KMS-11 (cell line): ENCODE results near the gene CDH1.

Experiments
- H2AFZ ChIP-seq: fragments of 200-600 bp; sonication (generic); 2 replicates; pipeline ENCODE4 v1.6.1; 2016; ENCODE audit warnings: antibody characterized with exemption, mixed run types, low read depth
- H3K27ac ChIP-seq: fragments of 200-600 bp; sonication (generic); 2 replicates; pipeline ENCODE4 v1.6.1; 2016; ENCODE audit warnings: mild to moderate bottlenecking, mixed run types
- H3K27me3 ChIP-seq: fragments of 200-600 bp; sonication (generic); 2 replicates; pipeline ENCODE4 v1.6.1; 2017; ENCODE audit warnings: mild to moderate bottlenecking, low read depth, mixed run types, moderate library complexity; ENCODE audit not compliant: insufficient read depth
- H3K36me3 ChIP-seq: fragments of 200-600 bp; sonication (generic); 2 replicates; pipeline ENCODE4 v1.6.1; 2017; ENCODE audit warnings: mild to moderate bottlenecking, mixed run types; ENCODE audit not compliant: insufficient read depth
- H3K4me1 ChIP-seq: fragments of 200-600 bp; sonication (generic); 2 replicates; pipeline ENCODE4 v1.6.1; 2016; ENCODE audit warnings: mild to moderate bottlenecking, low read depth, mixed run types; ENCODE audit not compliant: poor library complexity, severe bottlenecking
- H3K4me2 ChIP-seq: fragments of 200-600 bp; sonication (generic); 2 replicates; pipeline ENCODE4 v1.7.0; 2016; ENCODE audit warnings: mild to moderate bottlenecking, mixed run types
- H3K4me3 ChIP-seq: fragments of 200-600 bp; sonication (generic); IDR thresholded peaks from 2 replicates; pipeline ENCODE4 v1.6.1; 2017; ENCODE audit warnings: low read depth, low read length, mixed read lengths; ENCODE audit not compliant: insufficient read depth
- H3K79me2 ChIP-seq: fragments of 200-600 bp; sonication (generic); 2 replicates; pipeline ENCODE4 v1.6.1; 2016; ENCODE audit warnings: low read depth, mixed run types; ENCODE audit not compliant: insufficient read depth
- H3K9ac ChIP-seq: fragments of 200-600 bp; sonication (generic); 2 replicates; pipeline ENCODE4 v1.6.1; 2016; ENCODE audit warnings: mild to moderate bottlenecking, mixed run types
- H4K20me1 ChIP-seq: fragments of 200-600 bp; sonication (generic); 2 replicates; pipeline ENCODE4 v1.6.1; 2016; ENCODE audit warnings: mild to moderate bottlenecking, mixed run types; ENCODE audit not compliant: insufficient read depth
- CTCF ChIP-seq: fragments of 200-600 bp; sonication (generic); conservative IDR thresholded peaks from 2 replicates; pipeline ENCODE4 v1.6.1; 2017; ENCODE audit warnings: low read depth, mild to moderate bottlenecking, antibody characterized with exemption, low read length, moderate library complexity, mixed read lengths

Gene CDH1

GRCh38 chr16:68736561-68736960 lies 531 bp upstream of the CDH1 start:
- H3K4me1 ChIP-seq = peaks cover 4% of the 10 kb centered on the region
- H3K36me3 ChIP-seq = no peaks in the 10 kb centered on the region
- no peak overlapping the region for H3K9ac ChIP-seq
- no peaks in the 10 kb centered on the region for H3K27me3 ChIP-seq
- H3K79me2 ChIP-seq = no peaks in the 10 kb centered on the region
- H3K27ac ChIP-seq = no peak overlapping the region
- no peak overlapping the region for H3K4me2 ChIP-seq
- no peak for TF ChIP-seq CTCF
- H4K20me1 ChIP-seq = no peaks in the 10 kb centered on the region
- H3K4me3 ChIP-seq = no peak overlapping the region
- H2AFZ ChIP-seq = no peak overlapping the region

- TF ChIP-seq CTCF = no peak
- Histone ChIP-seq H3K27me3 (no peaks in the 10 kb centered on the region), H3K4me3 (no peak overlapping the region), H2AFZ (no peak overlapping the region), H3K36me3 (no peaks in the 10 kb centered on the region), H3K4me1 (peaks cover 4% of the 10 kb centered on the region), H3K27ac (no peak overlapping the region), H3K9ac (no peak overlapping the region), H4K20me1 (no peaks in the 10 kb centered on the region), H3K4me2 (no peak overlapping the region), H3K79me2 (no peaks in the 10 kb centered on the region)
Observed at GRCh38 chr16:68737730-68738629, 888 bp downstream of the CDH1 start.

GRCh38 chr16:68739964-68740627 lies 3.0 kb downstream of the CDH1 start:
- no peak for TF ChIP-seq CTCF
- H3K4me2 ChIP-seq = no peak overlapping the region
- H3K79me2 ChIP-seq = no peaks in the 10 kb centered on the region
- H3K36me3 ChIP-seq = no peaks in the 10 kb centered on the region
- peaks cover 4% of the 10 kb centered on the region for H3K4me1 ChIP-seq
- H3K9ac ChIP-seq = no peak overlapping the region
- no peak overlapping the region for H3K27ac ChIP-seq
- H4K20me1 ChIP-seq = no peaks in the 10 kb centered on the region
- no peaks in the 10 kb centered on the region for H3K27me3 ChIP-seq
- H3K4me3 ChIP-seq = no peak overlapping the region
- H2AFZ ChIP-seq = no peak overlapping the region

- no peak overlapping the region for H3K9ac ChIP-seq
- peaks cover 4% of the 10 kb centered on the region for H3K4me1 ChIP-seq
- H3K4me2 ChIP-seq = no peak overlapping the region
- H4K20me1 ChIP-seq = no peaks in the 10 kb centered on the region
- H3K36me3 ChIP-seq = no peaks in the 10 kb centered on the region
- no peaks in the 10 kb centered on the region for H3K27me3 ChIP-seq
- no peak overlapping the region for H3K27ac ChIP-seq
- no peak overlapping the region for H3K4me3 ChIP-seq
- no peak overlapping the region for H2AFZ ChIP-seq
- H3K79me2 ChIP-seq = no peaks in the 10 kb centered on the region
- TF ChIP-seq CTCF = no peak
Observed at GRCh38 chr16:68740628-68741346, 3.7 kb downstream of the CDH1 start.
